Panc1 (cell line): Measurements from ENCODE around the gene SGCG.

ENCODE experiments used
- CTCF ChIP-seq: fragments of 450-650 bp; IDR thresholded peaks from 2 replicates; pipeline ENCODE4 v1.5.1; 2017; ENCODE audit warnings: mild to moderate bottlenecking
- POLR2AphosphoS5 ChIP-seq: IDR thresholded peaks from 2 replicates; pipeline ENCODE4 v1.6.1; 2012; ENCODE audit warnings: mild to moderate bottlenecking, low read depth, low read length, moderate library complexity

GRCh38 chr13:23357349-23357748 is 176.6 kb downstream of the SGCG start:
- TF ChIP-seq CTCF (no peak), POLR2AphosphoS5 (no peak)
